ENCODE measurements around the gene RPL6.
"Not testable (repeated sequence)": the region's sequence is repeated elsewhere in the genome, so short reads cannot be mapped to it uniquely, and the experiment has no call there.

RPL6 gene

DNA sequence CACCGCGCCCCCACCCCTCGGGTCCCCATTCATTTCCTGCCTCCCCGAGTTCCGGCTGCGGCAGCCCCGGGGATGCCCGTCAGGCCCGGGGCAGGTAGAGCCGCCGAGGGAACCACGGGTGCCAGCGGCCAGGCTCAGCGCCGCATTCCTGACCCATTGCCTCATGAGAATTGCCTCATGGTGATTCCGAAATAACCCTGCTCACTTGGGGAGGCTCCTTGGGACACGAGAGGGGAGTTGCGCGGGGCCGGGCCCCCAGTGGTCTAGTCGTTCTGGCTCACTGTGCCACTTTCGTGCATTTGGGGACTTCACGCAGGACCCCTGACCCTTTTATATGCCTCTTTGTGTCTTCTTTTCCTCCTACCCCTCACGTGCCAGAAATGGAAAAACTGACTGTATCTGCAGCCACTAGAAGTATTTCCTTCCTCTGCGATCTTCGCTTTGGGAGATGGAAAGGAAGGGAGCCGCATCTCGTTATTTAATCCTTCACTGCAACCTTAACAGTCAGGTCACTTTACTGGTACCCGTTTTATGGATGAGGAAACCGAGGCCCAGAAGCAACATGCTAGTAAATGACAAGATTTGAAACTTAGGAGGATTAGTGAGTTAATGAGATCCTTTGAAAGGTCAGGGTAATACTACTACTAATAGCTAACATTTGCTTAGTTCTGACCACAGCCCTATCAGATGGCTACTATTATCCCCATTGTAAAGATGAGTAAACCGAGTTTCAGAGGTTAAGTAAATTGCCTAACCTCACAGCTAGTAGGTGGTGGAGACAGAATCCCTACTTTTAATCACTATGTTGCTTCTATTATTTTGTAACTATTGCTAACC lies 10.1 kb upstream of the RPL6 start:
- no peak for DNase-seq

DNA sequence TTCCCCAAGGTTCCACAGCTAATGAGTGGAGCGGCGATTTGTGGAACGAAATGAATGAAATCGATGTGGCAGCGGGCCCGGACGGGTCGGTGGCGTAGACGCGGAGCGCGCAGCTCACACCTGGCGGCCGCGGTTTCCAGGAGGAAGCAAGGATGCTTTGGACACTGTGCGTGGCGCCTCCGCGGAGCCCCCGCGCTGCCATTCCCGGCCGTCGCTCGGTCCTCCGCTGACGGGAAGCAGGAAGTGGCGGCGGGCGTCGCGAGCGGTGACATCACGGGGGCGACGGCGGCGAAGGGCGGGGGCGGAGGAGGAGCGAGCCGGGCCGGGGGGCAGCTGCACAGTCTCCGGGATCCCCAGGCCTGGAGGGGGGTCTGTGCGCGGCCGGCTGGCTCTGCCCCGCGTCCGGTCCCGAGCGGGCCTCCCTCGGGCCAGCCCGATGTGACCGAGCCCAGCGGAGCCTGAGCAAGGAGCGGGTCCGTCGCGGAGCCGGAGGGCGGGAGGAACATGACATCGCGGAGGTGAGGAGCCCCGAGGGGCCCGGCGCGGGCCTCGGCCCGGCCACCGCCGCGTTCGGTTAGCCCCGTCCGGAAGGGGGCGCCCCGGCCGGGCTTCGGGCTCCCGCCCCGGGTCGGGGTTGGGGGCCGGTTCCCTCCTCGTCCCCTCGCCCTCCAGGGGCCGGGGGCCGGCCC lies 9.3 kb upstream of the RPL6 start, which contains the start of gene PTPN11:
PTPN11 (plus strand) TSS at position 340 of the 689 bp plus-strand sequence; CDS start at position 505, 165 bp downstream.
- DNase-seq: peak; percentile 91 to 93

DNA sequence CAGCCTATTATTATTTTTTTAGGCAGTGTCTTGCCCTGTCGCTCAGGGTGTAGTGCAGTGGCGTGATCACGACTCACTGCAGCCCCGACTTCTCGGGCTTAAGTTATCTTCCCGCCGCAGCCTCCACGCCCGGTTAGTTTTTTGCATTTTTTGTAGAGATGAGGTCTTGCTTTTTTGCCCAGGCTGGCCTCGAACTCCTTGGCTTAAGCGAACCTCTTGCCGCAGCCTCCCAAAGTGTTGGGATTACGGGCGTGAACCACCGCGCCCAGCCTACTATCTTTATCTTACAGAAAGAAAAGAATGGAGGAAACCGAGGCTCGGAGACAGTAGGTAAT lies 8.8 kb upstream of the RPL6 start:
- no peak for DNase-seq

GRCh38 chr12:112415457-112415856 lies 6.1 kb upstream of the RPL6 start:
- not testable (repeated sequence) for DNase-seq

DNA sequence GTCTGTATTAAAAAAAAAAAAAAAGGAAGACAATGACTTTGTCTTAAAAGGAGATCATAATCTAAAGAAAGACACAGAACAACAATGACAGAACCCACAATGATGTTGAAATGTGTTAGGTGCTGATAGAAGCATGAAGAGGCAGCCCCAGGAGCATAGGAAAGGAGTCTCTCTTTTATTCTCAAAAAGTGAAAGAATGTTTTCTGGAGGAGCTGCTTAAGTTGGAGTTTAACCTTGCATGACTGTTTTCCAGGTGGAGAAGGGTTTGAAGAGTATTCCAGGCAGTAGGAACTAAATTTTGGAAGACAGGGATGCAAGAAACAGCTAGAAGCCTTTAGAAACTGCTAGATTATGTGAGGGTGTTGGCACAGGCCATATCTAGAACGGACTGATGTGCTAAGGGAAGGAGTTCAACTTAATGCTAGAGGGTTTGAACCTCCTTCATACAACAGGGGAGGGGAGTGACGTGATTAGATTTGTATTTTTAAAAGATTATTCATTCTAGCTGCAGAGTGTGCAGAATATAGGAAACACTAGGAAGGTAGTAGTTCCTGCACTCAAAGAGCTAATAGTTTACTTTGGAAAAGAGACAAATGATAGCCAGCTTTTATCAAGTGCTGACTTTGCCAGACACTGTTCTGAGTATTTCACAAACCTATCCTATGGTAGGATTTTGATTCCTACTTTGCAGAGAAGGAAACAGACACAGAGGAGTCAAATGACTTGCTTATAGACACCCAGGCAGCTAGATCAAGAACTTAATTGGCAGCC lies 4.6 kb upstream of the RPL6 start:
- no peak for DNase-seq

GRCh38 chr12:112409906-112410244 lies 470 bp upstream of the RPL6 start:
- DNase-seq: no peak

DNA sequence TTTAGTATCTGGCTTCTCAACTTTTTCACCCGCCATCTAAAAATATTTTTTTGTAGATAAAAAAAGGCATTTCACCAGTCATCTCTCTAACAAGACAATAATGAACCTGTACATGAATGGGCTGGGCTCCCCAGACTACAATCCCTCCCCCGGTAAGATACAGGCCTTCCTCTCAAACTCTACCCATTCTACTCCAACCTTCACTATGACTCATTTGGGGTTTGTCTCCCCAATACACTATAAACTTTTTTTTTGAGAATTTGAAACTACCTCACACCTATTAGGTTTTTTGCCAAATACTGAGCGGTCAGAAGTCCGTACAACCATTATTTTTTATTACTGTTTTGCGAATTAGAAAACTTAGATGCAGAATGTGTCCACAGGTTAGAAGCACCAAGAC lies 784 bp downstream of the RPL6 start:
- DNase-seq: no peak

DNA sequence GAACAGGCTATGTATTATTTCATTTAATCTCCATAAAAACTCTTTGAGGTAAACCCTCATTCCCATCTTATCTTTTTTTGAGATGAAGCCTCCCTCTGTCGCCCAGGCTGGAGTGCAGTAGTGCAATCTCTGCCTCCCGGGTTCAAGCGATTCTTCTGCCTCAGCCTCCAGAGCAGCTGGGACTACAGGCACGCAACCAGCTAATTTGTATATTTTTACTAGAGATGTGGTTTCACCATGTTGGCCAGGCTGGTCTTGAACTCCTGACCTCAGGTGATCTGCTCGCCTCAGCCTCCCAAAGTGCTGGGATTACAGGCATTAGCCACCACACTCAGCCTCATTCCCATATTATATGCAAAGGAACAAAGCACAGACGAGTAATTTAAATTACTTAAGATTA lies 1.7 kb downstream of the RPL6 start:
- DNase-seq: not testable (repeated sequence)

GRCh38 chr12:112406519-112407488 lies 2.6 kb downstream of the RPL6 start:
- DNase-seq: no peak

DNA sequence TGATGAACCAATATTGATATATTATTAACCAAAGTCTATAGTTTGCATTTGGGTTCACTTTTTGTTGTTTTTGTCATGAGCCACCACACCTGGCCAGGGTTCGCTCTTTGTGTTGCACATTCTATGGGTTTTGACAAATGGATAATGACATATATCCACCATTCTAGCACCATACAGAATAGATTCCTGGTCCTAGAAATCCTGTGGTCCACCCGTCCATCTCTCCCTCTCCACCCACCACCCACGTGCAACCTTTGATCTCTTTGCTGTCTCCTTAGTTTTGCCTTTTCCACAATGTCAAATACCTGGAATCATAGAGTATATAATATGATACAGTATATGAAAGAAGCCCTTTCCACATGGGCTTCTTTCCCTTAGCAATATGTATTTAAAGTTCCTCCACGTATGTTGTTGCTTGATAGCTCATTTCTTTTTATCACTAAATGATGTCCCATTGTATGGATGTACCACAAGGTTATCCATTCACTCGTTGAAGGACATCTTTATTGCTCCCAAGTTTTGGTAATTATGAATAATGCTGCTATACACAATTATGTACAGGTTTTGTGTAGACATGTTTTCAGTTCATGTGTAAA lies 7.4 kb downstream of the RPL6 start:
- DNase-seq: no peak

DNA sequence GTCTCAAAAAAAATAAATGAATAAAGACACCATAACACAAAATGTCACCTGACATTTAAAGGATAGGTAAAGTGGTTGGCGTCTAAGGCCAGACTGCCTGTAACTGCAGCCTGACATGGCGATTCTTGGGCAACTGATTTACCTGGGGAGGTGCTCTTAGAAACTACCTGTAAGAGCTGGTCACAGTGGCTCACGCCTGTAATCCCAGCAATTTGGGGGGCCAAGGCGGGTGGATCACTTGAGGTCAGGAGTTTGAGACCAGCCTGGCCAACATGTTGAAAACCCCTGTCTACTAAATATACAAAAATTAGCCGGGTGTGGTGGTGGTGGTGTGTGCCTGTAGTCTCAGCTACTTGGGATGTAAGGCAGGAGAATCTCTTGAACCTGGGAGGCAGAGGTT lies 8.4 kb downstream of the RPL6 start:
- no peak for DNase-seq

DNA sequence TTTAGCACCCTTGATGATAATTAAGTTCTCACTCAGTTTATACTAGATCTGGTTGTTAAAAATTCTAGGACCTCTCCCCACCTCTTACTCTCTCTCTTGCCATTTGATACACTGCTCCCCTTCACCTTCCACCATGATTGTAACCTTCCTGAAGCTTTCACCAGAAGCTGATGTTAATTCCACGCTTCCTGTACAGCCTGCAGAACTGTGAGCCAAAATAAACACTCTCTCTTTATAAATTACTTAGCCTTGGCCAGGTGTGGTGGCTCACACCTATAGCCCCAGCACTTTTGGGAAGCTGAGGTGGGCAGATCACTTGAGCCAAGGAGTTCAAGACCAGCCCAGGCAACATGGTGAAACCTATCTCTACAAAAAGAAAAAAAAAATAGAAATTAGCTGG lies 16.1 kb downstream of the RPL6 start:
- DNase-seq: no peak

DNA sequence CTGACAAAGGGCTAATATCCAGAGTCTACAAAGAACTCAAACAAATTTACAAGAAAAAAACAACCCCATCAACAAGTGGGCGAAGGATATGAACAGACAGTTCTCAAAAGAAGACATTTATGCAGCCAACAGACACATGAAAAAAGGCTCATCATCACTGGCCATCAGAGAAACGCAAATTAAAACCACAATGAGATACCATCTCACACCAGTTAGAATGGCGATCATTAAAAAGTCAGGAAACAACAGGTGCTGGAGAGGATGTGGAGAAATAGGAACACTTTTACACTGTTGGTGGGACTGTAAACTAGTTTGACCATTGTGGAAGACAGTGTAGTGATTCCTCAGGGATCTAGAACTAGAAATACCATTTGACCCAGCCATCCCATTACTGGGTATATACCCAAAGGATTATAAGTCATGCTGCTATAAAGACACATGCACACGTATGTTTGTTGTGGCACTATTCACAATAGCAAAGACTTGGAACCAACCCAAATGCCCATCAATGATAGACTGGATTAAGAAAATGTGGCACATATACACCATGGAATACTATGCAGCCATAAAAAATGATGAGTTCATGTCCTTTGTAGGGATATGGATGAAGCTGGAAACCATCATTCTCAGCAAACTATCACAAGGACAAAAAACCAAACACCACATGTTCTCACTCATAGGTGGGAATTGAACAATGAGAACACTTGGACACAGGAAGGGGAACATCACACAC lies 19.3 kb downstream of the RPL6 start:
- not testable (repeated sequence) for DNase-seq

DNA sequence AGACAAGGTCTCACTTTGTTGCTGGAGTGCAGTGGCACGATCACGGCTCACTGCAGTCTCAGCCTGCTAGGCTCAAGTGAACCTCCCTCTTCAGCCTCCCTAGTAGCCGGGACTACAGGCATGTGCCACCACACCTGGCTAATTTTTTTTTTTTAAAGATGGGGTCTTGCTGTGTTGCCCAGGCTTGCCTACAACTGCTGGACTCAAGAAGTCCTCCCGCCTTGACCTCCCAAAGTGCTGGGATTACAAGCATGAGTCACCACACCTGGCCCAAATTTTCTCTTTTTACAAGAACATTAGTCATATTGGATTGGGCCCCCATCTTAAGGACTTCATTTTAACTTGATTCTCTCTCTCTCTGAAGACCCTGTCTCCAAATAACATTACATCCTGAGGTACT lies 20.2 kb downstream of the RPL6 start:
- no peak for DNase-seq

DNA sequence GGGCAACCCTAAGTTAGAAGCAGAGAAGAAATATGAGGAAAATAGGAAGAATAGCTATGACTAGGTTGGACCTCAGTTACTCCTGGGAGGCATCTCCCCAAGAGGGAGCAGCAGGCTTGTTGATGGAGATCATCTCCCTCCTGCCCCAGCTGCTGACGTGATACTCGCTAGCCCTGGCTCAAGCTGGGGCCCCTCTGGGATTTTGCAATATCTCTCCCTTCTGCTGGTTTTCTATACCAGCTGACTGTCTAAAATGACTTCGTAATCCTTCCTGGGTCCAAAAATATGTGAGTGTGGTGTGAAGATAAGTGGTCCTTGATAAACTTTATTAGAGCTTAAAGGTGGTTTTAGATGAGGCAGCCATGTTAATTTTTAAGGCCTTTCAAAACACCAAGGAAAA lies 22.7 kb downstream of the RPL6 start:
- no peak for DNase-seq

DNA sequence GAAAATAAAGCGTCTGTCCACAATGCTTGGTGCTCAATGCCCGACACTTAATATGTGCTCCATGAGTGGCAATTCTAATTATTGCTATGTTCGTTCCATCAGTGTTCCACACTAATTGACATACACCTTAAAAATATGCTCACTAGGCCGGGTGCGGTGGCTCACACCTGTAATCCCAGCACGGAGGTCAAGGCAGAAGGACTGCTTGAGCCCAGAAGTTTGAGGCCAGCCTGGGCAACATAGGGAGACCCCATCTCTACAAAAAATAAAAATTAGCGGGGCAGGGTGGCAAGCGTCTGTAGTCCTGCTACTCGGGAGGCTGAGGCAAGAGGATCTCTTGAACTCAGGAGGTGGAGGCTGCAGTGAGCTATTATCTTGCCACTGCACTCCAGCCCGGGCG lies 26.5 kb downstream of the RPL6 start:
- DNase-seq: no peak

DNA sequence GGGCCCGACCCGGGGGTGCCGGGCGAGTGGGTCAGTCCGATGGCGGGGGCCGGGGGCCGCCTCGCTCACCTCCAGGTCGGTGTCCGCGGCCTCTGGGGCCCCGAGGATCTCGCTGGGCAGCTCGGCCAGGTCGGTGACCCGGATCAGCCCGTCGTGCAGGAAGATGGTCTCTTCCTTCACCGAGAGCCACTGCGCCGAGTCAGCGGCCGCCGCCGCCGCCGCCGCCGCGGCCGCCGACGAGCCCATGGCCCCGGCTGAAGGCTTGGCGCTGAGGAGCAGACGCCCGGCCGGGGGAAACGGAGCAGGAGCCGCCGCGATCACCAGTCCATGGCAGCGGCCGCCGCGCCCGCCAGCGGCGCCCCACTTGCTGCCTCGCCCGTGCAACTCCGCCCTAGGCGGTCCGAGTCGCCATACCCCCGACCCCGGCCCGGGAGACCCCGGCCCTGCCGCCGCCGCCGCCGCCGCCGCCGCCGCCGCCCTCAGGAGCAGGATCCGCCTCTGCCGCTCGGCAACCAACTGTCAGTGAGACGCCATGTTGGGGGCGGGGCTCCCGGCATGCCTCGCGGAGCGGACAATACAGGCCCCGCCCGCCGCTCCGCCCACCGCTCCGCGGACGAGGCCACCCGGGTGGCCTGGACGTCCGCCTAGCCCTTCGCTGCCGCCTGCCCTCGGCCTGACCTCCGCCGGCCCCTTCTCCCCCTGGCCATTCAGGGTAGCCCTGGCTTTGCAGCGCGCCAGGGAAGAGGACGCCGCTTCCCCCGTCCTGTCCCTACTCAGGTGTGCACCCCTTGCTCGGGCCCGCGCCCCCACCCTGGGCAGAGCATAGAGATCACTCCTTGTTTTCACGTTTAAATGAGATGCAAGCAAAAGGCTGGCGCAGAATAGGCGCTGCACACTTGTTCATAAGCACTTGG lies 27.3 kb downstream of the RPL6 start, which contains the start of gene HECTD4:
HECTD4 (minus strand) TSS at position 549 of the 914 bp plus-strand sequence; CDS start at position 246, 303 bp downstream.
- peak; percentile 97 to 98 for DNase-seq

- DNase-seq: peak; percentile 38 to 42
Measured at GRCh38 chr12:112381406-112381882, 28.0 kb downstream of the RPL6 start.

DNA sequence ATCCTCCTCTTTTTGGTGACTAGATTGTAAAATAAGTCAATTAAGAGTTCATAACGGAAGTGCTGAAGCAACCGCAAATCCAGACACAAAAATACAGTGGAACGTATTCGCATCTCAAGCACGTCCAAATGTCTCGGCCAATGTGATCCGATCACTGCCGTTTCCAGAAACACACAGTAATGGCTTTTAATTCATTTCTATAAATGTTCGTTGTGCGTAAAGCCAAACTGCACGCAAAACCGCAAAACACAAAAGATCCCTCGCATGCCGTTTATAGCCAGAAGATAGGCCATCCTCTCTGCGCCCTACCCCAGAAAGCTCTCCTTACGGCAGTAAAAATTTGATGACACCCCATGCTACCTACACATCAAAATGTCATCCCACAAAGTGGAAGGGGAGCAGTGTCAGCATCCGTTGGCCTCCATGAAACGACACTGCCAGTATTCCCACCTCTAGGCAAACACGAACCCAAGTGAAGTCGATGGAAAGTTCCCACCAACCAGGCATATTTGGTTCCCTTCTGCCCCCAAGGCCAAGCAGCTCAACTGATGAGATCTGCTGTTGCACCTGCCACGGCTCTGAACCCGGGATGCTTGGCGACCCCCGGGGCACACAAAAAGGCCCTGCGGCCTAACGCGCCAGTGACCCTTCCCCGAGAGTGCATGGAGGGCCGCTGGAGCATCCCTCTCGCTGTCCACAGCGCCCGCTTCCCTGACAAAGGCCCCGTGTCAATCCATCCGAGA lies 28.6 kb downstream of the RPL6 start:
- peak in 1 of 2 donors; percentile 11 for DNase-seq
